GM19463 (cell line): ENCODE data around the gene MTMR8.

Source experiments
- ATAC-seq: cut with Tn5 transposase; IDR thresholded peaks from one replicate; pipeline ENCODE4 v1.9.1; 2021; ENCODE audit warnings: mild to moderate bottlenecking, moderate library complexity; ENCODE audit not compliant: unreplicated experiment

The MTMR8 gene

GRCh38 chrX:64321507-64321906 is 73.7 kb downstream of the MTMR8 start:
- ATAC-seq: no peak

GRCh38 chrX:64313624-64314023 is 81.6 kb downstream of the MTMR8 start:
- no peak for ATAC-seq

GRCh38 chrX:64306712-64307111 is 88.5 kb downstream of the MTMR8 start:
- ATAC-seq: no peak

- ATAC-seq: no peak
Observed at GRCh38 chrX:64291123-64291522, 104.1 kb downstream of the MTMR8 start.

- no peak for ATAC-seq
Observed at GRCh38 chrX:64265265-64265664, 130.0 kb downstream of the MTMR8 start.

GRCh38 chrX:64230123-64230970 is 164.9 kb downstream of the MTMR8 start, which contains the start of gene ASB12:
ASB12 (minus strand) TSS chrX:64230607; CDS start chrX:64225650, 4,957 bp downstream.
- no peak for ATAC-seq

- no peak for ATAC-seq
Observed at GRCh38 chrX:64229154-64229553, 166.1 kb downstream of the MTMR8 start.
